Mesendoderm (in vitro differentiated cells): Measurements from ENCODE around the gene LGMN. TPM values are rescaled to one million over a fixed set of nuclear protein-coding genes. Genes with fewer than 3 reads are reported as not detected.

Experiments
- DNase-seq: peaks from one replicate; pipeline ENCODE4 v3.0.0; 2013
- H2AK5ac ChIP-seq: 2 replicates; pipeline ENCODE4 v1.6.1; 2013; ENCODE audit warnings: low read length, inconsistent platforms
- H2BK120ac ChIP-seq: 2 replicates; pipeline ENCODE4 v1.6.1; 2013; ENCODE audit warnings: low read depth, mild to moderate bottlenecking, low read length, moderate library complexity, mixed read lengths
- H2BK15ac ChIP-seq: replicated peaks from 2 replicates; pipeline ENCODE4 v1.6.1; 2013; ENCODE audit warnings: low read depth, mild to moderate bottlenecking, moderate library complexity
- H2BK5ac ChIP-seq: 2 replicates; pipeline ENCODE4 v1.6.1; 2013; ENCODE audit warnings: low read length, inconsistent platforms
- H3K18ac ChIP-seq: 2 replicates; pipeline ENCODE4 v1.6.1; 2013; ENCODE audit warnings: mild to moderate bottlenecking, low read length, mixed read lengths
- H3K23ac ChIP-seq: one replicate; pipeline ENCODE4 v1.6.1; 2013; ENCODE audit warnings: low read length
- H3K27ac ChIP-seq: 2 replicates; pipeline ENCODE4 v1.5.1; 2013; ENCODE audit warnings: low read depth, mild to moderate bottlenecking, inconsistent platforms, low read length, moderate library complexity
- H3K27me3 ChIP-seq: 2 replicates; pipeline ENCODE4 v1.6.1; 2013; ENCODE audit warnings: low read length, control low read depth, mild to moderate bottlenecking, inconsistent platforms; ENCODE audit not compliant: insufficient read depth, poor library complexity
- H3K36me3 ChIP-seq: 2 replicates; pipeline ENCODE4 v1.6.1; 2013; ENCODE audit warnings: low read length, inconsistent platforms; ENCODE audit not compliant: control insufficient read depth, insufficient read depth
- H3K4ac ChIP-seq: one replicate; pipeline ENCODE4 v1.6.1; 2013; ENCODE audit warnings: low read depth, mild to moderate bottlenecking, low read length, moderate library complexity
- H3K4me1 ChIP-seq: 2 replicates; pipeline ENCODE4 v1.6.1; 2013; ENCODE audit warnings: low read depth, low read length, inconsistent platforms; ENCODE audit not compliant: control insufficient read depth
- H3K4me2 ChIP-seq: 2 replicates; pipeline ENCODE4 v1.6.1; 2013; ENCODE audit warnings: low read length
- H3K4me3 ChIP-seq: 2 replicates; pipeline ENCODE4 v1.5.1; 2013; ENCODE audit warnings: mild to moderate bottlenecking, low read length
- H3K56ac ChIP-seq: one replicate; pipeline ENCODE4 v1.6.1; 2013; ENCODE audit warnings: low read length
- H3K79me1 ChIP-seq: 2 replicates; pipeline ENCODE4 v1.6.1; 2013; ENCODE audit warnings: low read length, inconsistent platforms
- H3K79me2 ChIP-seq: 2 replicates; pipeline ENCODE4 v1.6.1; 2013; ENCODE audit warnings: mild to moderate bottlenecking, low read length; ENCODE audit not compliant: control insufficient read depth, insufficient read depth
- H3K9ac ChIP-seq: 2 replicates; pipeline ENCODE4 v1.6.1; 2013; ENCODE audit warnings: low read length, inconsistent platforms
- H4K5ac ChIP-seq: one replicate; pipeline ENCODE4 v1.6.1; 2013; ENCODE audit warnings: low read length
- H4K8ac ChIP-seq: one replicate; pipeline ENCODE4 v1.6.1; 2013; ENCODE audit warnings: low read depth, mild to moderate bottlenecking, control low read depth, low read length, moderate library complexity
- WGBS: extraction: QIAGEN DNeasy Blood & Tissue Kit; methylation state at CpG from one replicate; pipeline ENCODE4 v1.1.7; 2013; ENCODE audit warnings: low lambda C conversion rate, missing lambda C conversion rate; ENCODE audit not compliant: insufficient coverage; ENCODE audit errors: extremely low coverage; 5-methylcytosine and 5-hydroxymethylcytosine counted together
- polyA plus RNA-seq, 2 experiments: library from polyadenylated mRNA; stranded (reverse); fragments of 200-250 nt; gene quantifications; one replicate each; pipeline ENCODE4 v1.2.3, GENCODE V29; 2013

Gene LGMN
- 37.8 TPM for polyA plus RNA-seq (2013, experiment 1 of 2)
- polyA plus RNA-seq (2013, experiment 2 of 2), result 38.3 TPM

- Histone ChIP-seq H2AK5ac (no peak within 1 kb of the TSS), H3K79me2 (peaks cover 3% of the 10 kb centered on the region), H4K5ac (peak within 1 kb of the TSS; percentile 12), H3K9ac (peak within 1 kb of the TSS; percentile 88), H3K27ac (no peak within 1 kb of the TSS), H4K8ac (no peak within 1 kb of the TSS), H3K27me3 (no peaks in the 10 kb centered on the region), H3K4me1 (peaks cover 3% of the 10 kb centered on the region), H3K4ac (no peak within 1 kb of the TSS), H3K4me2 (peak within 1 kb of the TSS; percentile 81), H3K36me3 (no peaks in the 10 kb centered on the region), H3K4me3 (peak within 1 kb of the TSS; percentile 84), H3K79me1 (peaks cover 5% of the 10 kb centered on the region), H2BK120ac (no peak within 1 kb of the TSS), H2BK5ac (no peak within 1 kb of the TSS), H3K18ac (peak within 1 kb of the TSS; percentile 73), H2BK15ac (no peak within 1 kb of the TSS), H3K23ac (peak within 1 kb of the TSS; percentile 48), H3K56ac (peak within 1 kb of the TSS; percentile 89)
- no CpG with 5 or more reads among the region's 50 CpGs for WGBS
- peak; percentile 97 for DNase-seq
Observed at GRCh38 chr14:92748259-92749016, at the start of gene LGMN. TSS of gene LGMN (minus strand) at chr14:92748627. CDS start at chr14:92732786, 15,841 bp downstream.

- no peak overlapping the region for H3K23ac ChIP-seq
- H3K4ac ChIP-seq, result no peak overlapping the region
- H2BK120ac ChIP-seq, result no peak overlapping the region
- H3K27me3 ChIP-seq, result no peaks in the 10 kb centered on the region
- DNase-seq, result no peak
- peak overlapping the region; percentile 94 for H3K9ac ChIP-seq
- peak overlapping the region; percentile 32 for H3K4me2 ChIP-seq
- no peaks in the 10 kb centered on the region for H3K4me1 ChIP-seq
- no peak overlapping the region for H3K27ac ChIP-seq
- no peak overlapping the region for H4K8ac ChIP-seq
- H4K5ac ChIP-seq, result no peak overlapping the region
- peak overlapping the region; percentile 93 for H3K4me3 ChIP-seq
- H3K79me1 ChIP-seq, result peaks cover 6% of the 10 kb centered on the region
- no peak overlapping the region for H3K18ac ChIP-seq
- H3K56ac ChIP-seq, result peak overlapping the region; percentile 95
- no peak overlapping the region for H2AK5ac ChIP-seq
- H2BK15ac ChIP-seq, result no peak overlapping the region
- H3K79me2 ChIP-seq, result peaks cover 7% of the 10 kb centered on the region
- H2BK5ac ChIP-seq, result no peak overlapping the region
- no CpG with 5 or more reads among the region's 6 CpGs for WGBS
- no peaks in the 10 kb centered on the region for H3K36me3 ChIP-seq
Observed at GRCh38 chr14:92794961-92795360, 46.5 kb upstream of the LGMN start.

- Histone ChIP-seq H3K4me1 (no peaks in the 10 kb centered on the region), H3K27ac (no peak overlapping the region), H3K9ac (peak overlapping the region; percentile 94), H3K79me2 (peaks cover 7% of the 10 kb centered on the region), H2AK5ac (peak overlapping the region; percentile 12), H4K5ac (no peak overlapping the region), H3K56ac (peak overlapping the region; percentile 95), H2BK15ac (no peak overlapping the region), H3K23ac (no peak overlapping the region), H2BK120ac (no peak overlapping the region), H2BK5ac (no peak overlapping the region), H4K8ac (no peak overlapping the region), H3K18ac (no peak overlapping the region), H3K4me2 (peak overlapping the region; percentile 32), H3K4ac (peak overlapping the region; percentile 49), H3K27me3 (no peaks in the 10 kb centered on the region), H3K79me1 (peaks cover 6% of the 10 kb centered on the region), H3K36me3 (no peaks in the 10 kb centered on the region), H3K4me3 (peak overlapping the region; percentile 93)
- DNase-seq, result peak; percentile 37
- no CpG with 5 or more reads among the region's 20 CpGs for WGBS
Observed at GRCh38 chr14:92794547-92794941, 46.1 kb upstream of the LGMN start.

GRCh38 chr14:92793709-92794546, 45.5 kb upstream of the LGMN start, which contains the start of gene GOLGA5:
TSS of gene GOLGA5 (plus strand) at chr14:92794305. CDS start at chr14:92797438, 3,133 bp downstream.
- DNase-seq, result peak; percentile 98
- Histone ChIP-seq H3K27ac (no peak within 1 kb of the TSS), H3K4me2 (peak within 1 kb of the TSS; percentile 62), H3K4ac (peak within 1 kb of the TSS; percentile 49), H3K18ac (no peak within 1 kb of the TSS), H2AK5ac (peak within 1 kb of the TSS; percentile 12), H4K8ac (no peak within 1 kb of the TSS), H3K79me1 (peaks cover 6% of the 10 kb centered on the region), H3K36me3 (no peaks in the 10 kb centered on the region), H3K9ac (peak within 1 kb of the TSS; percentile 94), H3K4me3 (peak within 1 kb of the TSS; percentile 93), H3K4me1 (no peaks in the 10 kb centered on the region), H2BK5ac (no peak within 1 kb of the TSS), H2BK15ac (no peak within 1 kb of the TSS), H3K56ac (peak within 1 kb of the TSS; percentile 95), H3K79me2 (peaks cover 7% of the 10 kb centered on the region), H3K27me3 (no peaks in the 10 kb centered on the region), H4K5ac (peak within 1 kb of the TSS; percentile 99), H3K23ac (no peak within 1 kb of the TSS), H2BK120ac (no peak within 1 kb of the TSS)
- WGBS, result no CpG with 5 or more reads among the region's 71 CpGs

GRCh38 chr14:92792885-92793284, 44.5 kb upstream of the LGMN start:
- H3K79me2 ChIP-seq, result peaks cover 7% of the 10 kb centered on the region
- no peak overlapping the region for H2BK5ac ChIP-seq
- H2BK15ac ChIP-seq, result no peak overlapping the region
- no peak overlapping the region for H3K23ac ChIP-seq
- no peak overlapping the region for H4K8ac ChIP-seq
- H3K4me3 ChIP-seq, result no peak overlapping the region
- no peak overlapping the region for H3K9ac ChIP-seq
- no peak overlapping the region for H2BK120ac ChIP-seq
- H3K36me3 ChIP-seq, result no peaks in the 10 kb centered on the region
- no CpG with 5 or more reads among the region's 4 CpGs for WGBS
- no peak overlapping the region for H2AK5ac ChIP-seq
- H3K18ac ChIP-seq, result no peak overlapping the region
- no peak overlapping the region for H4K5ac ChIP-seq
- DNase-seq, result peak; percentile 59
- no peak overlapping the region for H3K27ac ChIP-seq
- H3K79me1 ChIP-seq, result peaks cover 6% of the 10 kb centered on the region
- H3K4me1 ChIP-seq, result no peaks in the 10 kb centered on the region
- no peak overlapping the region for H3K56ac ChIP-seq
- H3K4ac ChIP-seq, result no peak overlapping the region
- H3K4me2 ChIP-seq, result no peak overlapping the region
- no peaks in the 10 kb centered on the region for H3K27me3 ChIP-seq
